IMR-90 (cell line): ENCODE measurements around the gene SURF2.

Source experiments
- CTCF ChIP-seq: conservative IDR thresholded peaks from 2 replicates; pipeline ENCODE4 v1.5.1; 2012; ENCODE audit warnings: mild to moderate bottlenecking, low read depth, low read length, improper control_type of control experiment
- FOS ChIP-seq: fragments of 150-350 bp; IDR thresholded peaks from 2 replicates; pipeline ENCODE4 v1.6.1; 2016; ENCODE audit warnings: low read depth, low read length
- MXI1 ChIP-seq: IDR thresholded peaks from 2 replicates; pipeline ENCODE4 v1.6.1; 2012; ENCODE audit warnings: low read depth, mild to moderate bottlenecking, low read length, moderate library complexity, borderline replicate concordance
- POLR2A ChIP-seq: IDR thresholded peaks from 2 replicates; pipeline ENCODE4 v1.6.1; 2012; ENCODE audit warnings: mild to moderate bottlenecking, low read depth, low read length
- RCOR1 ChIP-seq: IDR thresholded peaks from 2 replicates; pipeline ENCODE4 v1.6.1; 2012; ENCODE audit warnings: mild to moderate bottlenecking, low read length, improper control_type of control experiment; ENCODE audit not compliant: insufficient replicate concordance
- RFX5 ChIP-seq: IDR thresholded peaks from 2 replicates; pipeline ENCODE4 v1.8.0; 2012; ENCODE audit warnings: low read depth, mild to moderate bottlenecking, low read length, moderate library complexity
- SMC3 ChIP-seq: fragments of 150-350 bp; IDR thresholded peaks from 2 replicates; pipeline ENCODE4 v1.6.1; 2016; ENCODE audit warnings: low read depth, mild to moderate bottlenecking, antibody characterized with exemption, low read length, moderate library complexity

GRCh38 chr9:133340256-133340655, 16.1 kb upstream of the SURF2 start:
- TF ChIP-seq POLR2A, result no peak
- no peak for TF ChIP-seq RCOR1
- no peak for TF ChIP-seq CTCF
- no peak for TF ChIP-seq FOS
- no peak for TF ChIP-seq RFX5
- no peak for TF ChIP-seq MXI1
- TF ChIP-seq SMC3, result no peak
